Keratinocyte (primary cell): ENCODE results near the gene MDFI. TPM values are rescaled to one million over a fixed set of nuclear protein-coding genes. Genes with fewer than 3 reads are reported as not detected.

Experiments used
- DNase-seq: peaks from one replicate; pipeline ENCODE4 v3.0.0-alpha.2; 2011; ENCODE audit warnings: low read depth, missing footprints, low spot score
- FAIRE-seq: peaks from 2 replicates; lab custom pipeline; 2011; peaks lifted over from hg19 to GRCh38; lab: Jason Lieb, UNC
- H2AFZ ChIP-seq: 2 replicates; pipeline ENCODE4 v1.6.0; 2012; ENCODE audit warnings: low read length, control low read depth, inconsistent platforms; ENCODE audit not compliant: control insufficient read depth
- H3K27ac ChIP-seq: 2 replicates; pipeline ENCODE4 v1.5.1; 2011; ENCODE audit warnings: low read length; ENCODE audit not compliant: control insufficient read depth, insufficient read depth
- H3K27me3 ChIP-seq: 3 replicates; pipeline ENCODE4 v1.6.0; 2011; ENCODE audit warnings: low read length; ENCODE audit not compliant: control insufficient read depth, insufficient read depth; ENCODE audit errors: extremely low read depth
- H3K36me3 ChIP-seq, 2 experiments: 2 replicates in 1 of 2; 3 replicates in 1 of 2; pipeline ENCODE4 v1.5.1; 2011; ENCODE audit warnings: low read length in 2 of 2, mild to moderate bottlenecking in 1 of 2; ENCODE audit not compliant: control insufficient read depth in 2 of 2, insufficient read depth in 2 of 2; ENCODE audit errors: extremely low read depth in 1 of 2
- H3K4me1 ChIP-seq: 3 replicates; pipeline ENCODE4 v1.5.1; 2011; ENCODE audit warnings: low read length; ENCODE audit not compliant: control insufficient read depth, insufficient read depth; ENCODE audit errors: extremely low read depth
- H3K4me2 ChIP-seq: 3 replicates; pipeline ENCODE4 v1.6.0; 2011; ENCODE audit warnings: low read depth, low read length; ENCODE audit not compliant: control insufficient read depth, insufficient read depth; ENCODE audit errors: extremely low read depth
- H3K4me3 ChIP-seq, 3 experiments: fragments of 200-600 bp in 1 of 3; sonication (generic) in 1 of 3; 2 replicates in 2 of 3; 3 replicates in 1 of 3; pipeline ENCODE4 v1.5.1; 2011 to 2016; ENCODE audit warnings: low read length in 3 of 3, mild to moderate bottlenecking in 3 of 3, control low read depth in 2 of 3, inconsistent platforms in 1 of 3, low read depth in 1 of 3, mixed read lengths in 1 of 3, mixed run types in 1 of 3, moderate library complexity in 1 of 3; ENCODE audit not compliant: control insufficient read depth in 2 of 3, insufficient read depth in 2 of 3; ENCODE audit errors: extremely low read depth in 1 of 3
- H3K79me2 ChIP-seq: 2 replicates; pipeline ENCODE4 v1.6.0; 2012; ENCODE audit warnings: low read length; ENCODE audit not compliant: control insufficient read depth, insufficient read depth
- H3K9ac ChIP-seq: 3 replicates; pipeline ENCODE4 v1.6.0; 2011; ENCODE audit warnings: low read length; ENCODE audit not compliant: control insufficient read depth, insufficient read depth; ENCODE audit errors: extremely low read depth
- H3K9me1 ChIP-seq: 3 replicates; pipeline ENCODE4 v1.6.0; 2011; ENCODE audit warnings: low read length; ENCODE audit not compliant: control insufficient read depth, insufficient read depth; ENCODE audit errors: extremely low read depth
- H3K9me3 ChIP-seq: 2 replicates; pipeline ENCODE4 v1.5.1; 2012; ENCODE audit warnings: low read depth, low read length; ENCODE audit not compliant: control insufficient read depth
- H4K20me1 ChIP-seq: 3 replicates; pipeline ENCODE4 v1.6.0; 2011; ENCODE audit warnings: low read length; ENCODE audit not compliant: control insufficient read depth, insufficient read depth; ENCODE audit errors: extremely low read depth
- EZH2 ChIP-seq: IDR thresholded peaks from one replicate; pipeline ENCODE4 v1.6.1; 2012; ENCODE audit warnings: inconsistent platforms, mild to moderate bottlenecking, low read length, moderate library complexity
- dilution Hi-C: fragments of 300-500 bp; cut with MboI; formaldehyde crosslinking; loops from one replicate; pipeline ENCODE4 v1.7.0; 2020; ENCODE audit warnings: low sequenced_read_pairs; ENCODE audit not compliant: extremely low pct_ligation_motif_present
- polyA plus RNA-seq, 5 experiments: library from polyadenylated mRNA; depleted of rRNA in 3 of 5; stranded (reverse) in 3 of 5; stranded (forward) in 1 of 5; unstranded in 1 of 5; fragments of >200 nt; gene quantifications; 1 replicate in 1 of 5; 2 replicates in 3 of 5; 3 replicates in 1 of 5; pipeline versions ENCODE4 v1.2.1 to v1.2.3, GENCODE V29; 2011 to 2012; ENCODE audit warnings: missing spikeins in 2 of 5, low read depth in 1 of 5, low replicate concordance in 1 of 5
- TF ChIP-seq, protein P1 (sequence below), 3 experiments: IDR thresholded peaks in 1 of 3; conservative IDR thresholded peaks in 1 of 3; optimal IDR thresholded peaks in 1 of 3; 2 replicates in 2 of 3; 3 replicates in 1 of 3; pipeline versions ENCODE3 to v1.5.1; 2011; ENCODE audit warnings: low read length in 3 of 3, mild to moderate bottlenecking in 3 of 3, moderate library complexity in 2 of 3, control low read depth in 1 of 3, inconsistent platforms in 1 of 3; ENCODE audit not compliant: insufficient read depth in 2 of 3; ENCODE audit errors: extremely low read depth in 1 of 3

Gene MDFI
- polyA plus RNA-seq, 1 donor (not counting 4 experiments of a cell fraction or from before 2014, with no cell fraction given) = 60.1 TPM

DNA sequence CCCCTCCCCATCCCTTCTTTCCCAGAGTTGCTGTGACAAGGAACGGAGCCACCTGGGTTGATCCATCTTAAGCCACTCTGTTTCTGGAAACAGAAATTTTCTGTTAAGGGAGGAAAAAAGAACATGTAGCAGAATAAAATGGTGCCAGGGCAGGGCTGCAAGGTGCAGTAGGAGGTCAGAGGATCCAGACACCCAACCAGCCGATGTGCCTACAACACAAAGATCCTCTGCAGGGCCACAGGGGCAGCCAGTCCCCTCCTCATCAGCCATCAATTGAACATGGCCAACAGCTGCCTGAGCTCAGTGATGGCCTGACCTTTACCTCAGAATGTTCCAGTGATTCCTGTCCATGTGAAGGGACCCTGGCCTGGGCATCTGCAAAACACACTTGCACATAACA, 11.9 kb downstream of the MDFI start:
- DNase-seq (no peak), FAIRE-seq (no peak)
- no peak overlapping the region for H3K27ac ChIP-seq
- no peaks in the 10 kb centered on the region for H3K9me3 ChIP-seq
- no peak overlapping the region for H2AFZ ChIP-seq
- no peaks in the 10 kb centered on the region for H3K9me1 ChIP-seq
- H3K4me3 ChIP-seq = no peak overlapping the region
- no peak for TF ChIP-seq EZH2
- TF ChIP-seq, protein P1, sequence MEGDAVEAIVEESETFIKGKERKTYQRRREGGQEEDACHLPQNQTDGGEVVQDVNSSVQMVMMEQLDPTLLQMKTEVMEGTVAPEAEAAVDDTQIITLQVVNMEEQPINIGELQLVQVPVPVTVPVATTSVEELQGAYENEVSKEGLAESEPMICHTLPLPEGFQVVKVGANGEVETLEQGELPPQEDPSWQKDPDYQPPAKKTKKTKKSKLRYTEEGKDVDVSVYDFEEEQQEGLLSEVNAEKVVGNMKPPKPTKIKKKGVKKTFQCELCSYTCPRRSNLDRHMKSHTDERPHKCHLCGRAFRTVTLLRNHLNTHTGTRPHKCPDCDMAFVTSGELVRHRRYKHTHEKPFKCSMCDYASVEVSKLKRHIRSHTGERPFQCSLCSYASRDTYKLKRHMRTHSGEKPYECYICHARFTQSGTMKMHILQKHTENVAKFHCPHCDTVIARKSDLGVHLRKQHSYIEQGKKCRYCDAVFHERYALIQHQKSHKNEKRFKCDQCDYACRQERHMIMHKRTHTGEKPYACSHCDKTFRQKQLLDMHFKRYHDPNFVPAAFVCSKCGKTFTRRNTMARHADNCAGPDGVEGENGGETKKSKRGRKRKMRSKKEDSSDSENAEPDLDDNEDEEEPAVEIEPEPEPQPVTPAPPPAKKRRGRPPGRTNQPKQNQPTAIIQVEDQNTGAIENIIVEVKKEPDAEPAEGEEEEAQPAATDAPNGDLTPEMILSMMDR (optimal IDR thresholded peaks at IDR 0.05 in 1 of 3, IDR thresholded peaks at IDR 0.05 in 1 of 3, conservative IDR thresholded peaks at IDR 0.05 in 1 of 3; ENCODE audit: extremely low read depth in 1 of 3, insufficient read depth in 2 of 3, low read length in 3 of 3) = no peak
- no peak overlapping the region for H3K4me2 ChIP-seq
- H3K4me1 ChIP-seq = no peaks in the 10 kb centered on the region
- dilution Hi-C loops = no loop called here
- peaks cover 7% of the 10 kb centered on the region for H4K20me1 ChIP-seq
- H3K36me3 ChIP-seq = peaks cover 51 to 53% of the 10 kb centered on the region in 2 experiments
- no peak overlapping the region for H3K9ac ChIP-seq
- H3K27me3 ChIP-seq = no peaks in the 10 kb centered on the region
- peaks cover 14% of the 10 kb centered on the region for H3K79me2 ChIP-seq

DNA sequence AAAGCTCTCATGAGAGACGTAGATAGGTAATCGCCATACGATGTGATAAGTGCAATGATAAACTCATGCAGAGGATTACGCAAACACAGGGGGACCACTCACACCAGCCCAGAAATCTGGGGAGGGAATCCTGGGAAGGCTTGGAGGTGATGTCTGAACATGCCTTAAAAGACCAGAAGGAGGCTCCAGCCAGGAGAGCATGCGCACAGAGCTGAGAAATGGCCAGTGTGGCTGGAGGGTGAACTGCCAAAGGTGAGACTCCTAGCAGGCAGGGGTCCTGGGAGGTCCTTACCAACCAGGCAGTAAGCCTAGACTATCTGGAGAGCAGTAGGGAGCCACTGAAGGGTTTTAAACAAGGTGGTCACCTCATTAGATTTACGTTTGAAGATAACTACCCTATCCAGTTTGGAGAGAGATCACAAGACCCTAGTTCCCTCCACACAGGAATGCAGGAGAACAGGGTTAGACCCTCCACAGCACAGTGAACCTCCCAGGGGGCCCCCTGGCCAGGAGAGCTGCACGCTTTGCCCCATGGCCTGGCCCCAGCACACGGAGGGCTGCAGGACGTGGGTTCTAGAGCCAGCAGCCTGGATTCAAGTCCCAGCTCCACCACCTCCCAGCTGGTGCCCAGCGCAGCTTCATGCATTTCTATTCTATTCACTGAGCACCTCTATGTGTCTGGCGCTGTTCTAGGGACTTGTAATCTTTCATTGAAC, 13.1 kb downstream of the MDFI start:
- Histone ChIP-seq H3K9me1 (no peaks in the 10 kb centered on the region), H3K4me3 (no peak overlapping the region), H3K79me2 (peaks cover 4% of the 10 kb centered on the region), H4K20me1 (peaks cover 3% of the 10 kb centered on the region), H2AFZ (no peak overlapping the region), H3K27me3 (no peaks in the 10 kb centered on the region), H3K9me3 (no peaks in the 10 kb centered on the region), H3K4me1 (no peaks in the 10 kb centered on the region), H3K4me2 (no peak overlapping the region), H3K36me3 (peaks cover 40 to 41% of the 10 kb centered on the region in 2 experiments), H3K27ac (no peak overlapping the region), H3K9ac (no peak overlapping the region)
- dilution Hi-C loops = no loop called here
- TF ChIP-seq, protein P1 (optimal IDR thresholded peaks at IDR 0.05 in 1 of 3, IDR thresholded peaks at IDR 0.05 in 1 of 3, conservative IDR thresholded peaks at IDR 0.05 in 1 of 3; ENCODE audit: extremely low read depth in 1 of 3, insufficient read depth in 2 of 3, low read length in 3 of 3) = no peak
- no peak for TF ChIP-seq EZH2
- FAIRE-seq = no peak
- no peak for DNase-seq
